Activated CD8-positive, alpha-beta memory T cell treated with anti-CD3 and anti-CD28 coated beads, Interleukin-2, amount 50 U/mL, for 24 hours (primary cell): ENCODE results near the gene CRIM1.
"Not testable (repeated sequence)": the region's sequence is repeated elsewhere in the genome, so short reads cannot be mapped to it uniquely, and the experiment has no call there.

Source experiments
- DNase-seq: peaks from one replicate; pipeline ENCODE4 v3.0.0-alpha.2; 2020; ENCODE audit errors: extremely low read depth

The CRIM1 gene, protein sequence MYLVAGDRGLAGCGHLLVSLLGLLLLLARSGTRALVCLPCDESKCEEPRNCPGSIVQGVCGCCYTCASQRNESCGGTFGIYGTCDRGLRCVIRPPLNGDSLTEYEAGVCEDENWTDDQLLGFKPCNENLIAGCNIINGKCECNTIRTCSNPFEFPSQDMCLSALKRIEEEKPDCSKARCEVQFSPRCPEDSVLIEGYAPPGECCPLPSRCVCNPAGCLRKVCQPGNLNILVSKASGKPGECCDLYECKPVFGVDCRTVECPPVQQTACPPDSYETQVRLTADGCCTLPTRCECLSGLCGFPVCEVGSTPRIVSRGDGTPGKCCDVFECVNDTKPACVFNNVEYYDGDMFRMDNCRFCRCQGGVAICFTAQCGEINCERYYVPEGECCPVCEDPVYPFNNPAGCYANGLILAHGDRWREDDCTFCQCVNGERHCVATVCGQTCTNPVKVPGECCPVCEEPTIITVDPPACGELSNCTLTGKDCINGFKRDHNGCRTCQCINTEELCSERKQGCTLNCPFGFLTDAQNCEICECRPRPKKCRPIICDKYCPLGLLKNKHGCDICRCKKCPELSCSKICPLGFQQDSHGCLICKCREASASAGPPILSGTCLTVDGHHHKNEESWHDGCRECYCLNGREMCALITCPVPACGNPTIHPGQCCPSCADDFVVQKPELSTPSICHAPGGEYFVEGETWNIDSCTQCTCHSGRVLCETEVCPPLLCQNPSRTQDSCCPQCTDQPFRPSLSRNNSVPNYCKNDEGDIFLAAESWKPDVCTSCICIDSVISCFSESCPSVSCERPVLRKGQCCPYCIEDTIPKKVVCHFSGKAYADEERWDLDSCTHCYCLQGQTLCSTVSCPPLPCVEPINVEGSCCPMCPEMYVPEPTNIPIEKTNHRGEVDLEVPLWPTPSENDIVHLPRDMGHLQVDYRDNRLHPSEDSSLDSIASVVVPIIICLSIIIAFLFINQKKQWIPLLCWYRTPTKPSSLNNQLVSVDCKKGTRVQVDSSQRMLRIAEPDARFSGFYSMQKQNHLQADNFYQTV

GRCh38 chr2:36355151-36355889, at the start of gene CRIM1:
Gene CRIM1 (plus strand): TSS chr2:36355778. CDS start chr2:36356293, 515 bp downstream.
- DNase-seq = no peak

DNA sequence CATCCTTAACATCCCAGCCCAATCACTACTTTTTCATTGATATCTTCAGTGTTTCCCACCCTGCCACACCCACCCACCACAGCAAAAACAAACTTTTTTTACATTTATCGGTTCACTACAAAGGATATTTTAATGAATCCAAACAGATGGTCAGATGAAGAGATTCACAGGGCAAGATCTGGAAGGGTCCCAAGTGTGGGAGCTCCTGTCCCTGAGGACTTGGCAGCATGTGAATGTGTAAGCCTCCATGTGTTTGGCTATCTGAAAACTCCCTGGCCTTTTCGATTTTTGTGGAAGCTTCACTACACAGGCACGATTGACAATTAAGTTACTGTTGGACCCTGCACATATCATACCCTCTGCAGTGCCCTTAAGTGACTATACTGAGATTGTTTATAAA, 48.1 kb upstream of the CRIM1 start:
- DNase-seq = no peak

DNA sequence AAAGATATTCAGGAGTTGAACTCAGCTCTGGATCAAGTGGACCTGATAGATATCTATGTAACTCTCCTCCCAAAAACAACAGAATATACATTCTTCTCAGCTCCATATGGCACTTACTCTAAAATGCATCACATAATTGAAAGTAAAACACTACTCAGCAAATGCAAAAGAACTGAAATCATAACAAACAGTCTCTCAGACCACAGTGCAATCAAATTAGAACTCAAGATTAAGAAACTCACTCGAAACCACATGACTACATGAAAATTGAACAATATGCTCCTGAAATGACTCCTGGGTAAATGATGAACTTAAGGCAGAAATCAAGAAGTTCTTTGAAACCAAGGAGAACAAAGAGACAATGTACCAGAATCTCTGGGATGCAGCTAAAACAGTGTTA, 45.1 kb upstream of the CRIM1 start:
- not testable (repeated sequence) for DNase-seq

- no peak for DNase-seq
Measured at GRCh38 chr2:36318547-36318946, 37.0 kb upstream of the CRIM1 start.

- no peak for DNase-seq
Measured at GRCh38 chr2:36322108-36322507, 33.5 kb upstream of the CRIM1 start.

DNA sequence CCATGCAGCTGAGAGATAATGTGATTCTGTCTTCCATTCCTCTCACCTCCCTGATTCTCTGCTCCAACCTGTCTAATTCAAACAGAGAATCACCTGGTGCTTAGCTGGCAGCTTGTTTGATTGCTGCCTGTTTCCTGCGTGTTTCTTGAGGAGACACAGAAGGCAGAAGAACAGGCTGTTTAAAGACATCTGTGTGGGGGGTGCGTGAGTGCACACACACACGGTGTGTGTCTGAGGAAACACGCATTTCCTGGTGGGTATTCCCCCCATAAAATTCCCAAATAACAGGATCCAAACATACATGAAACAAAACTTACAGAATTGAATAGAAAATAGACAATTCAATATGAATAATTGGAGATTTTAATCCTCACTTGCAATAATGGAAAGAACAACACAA, 29.3 kb upstream of the CRIM1 start:
- DNase-seq = no peak

- no peak for DNase-seq
Measured at GRCh38 chr2:36329251-36329650, 26.3 kb upstream of the CRIM1 start.

- DNase-seq = no peak
Measured at GRCh38 chr2:36329746-36330472, 25.7 kb upstream of the CRIM1 start.

GRCh38 chr2:36330473-36331395, 24.8 kb upstream of the CRIM1 start:
- DNase-seq = no peak

GRCh38 chr2:36333350-36334012, 22.1 kb upstream of the CRIM1 start:
- DNase-seq = no peak

GRCh38 chr2:36335597-36335996, 20.0 kb upstream of the CRIM1 start:
- no peak for DNase-seq

- no peak for DNase-seq
Measured at GRCh38 chr2:36336321-36336720, 19.3 kb upstream of the CRIM1 start.

GRCh38 chr2:36337354-36337753, 18.2 kb upstream of the CRIM1 start:
- DNase-seq = no peak

DNA sequence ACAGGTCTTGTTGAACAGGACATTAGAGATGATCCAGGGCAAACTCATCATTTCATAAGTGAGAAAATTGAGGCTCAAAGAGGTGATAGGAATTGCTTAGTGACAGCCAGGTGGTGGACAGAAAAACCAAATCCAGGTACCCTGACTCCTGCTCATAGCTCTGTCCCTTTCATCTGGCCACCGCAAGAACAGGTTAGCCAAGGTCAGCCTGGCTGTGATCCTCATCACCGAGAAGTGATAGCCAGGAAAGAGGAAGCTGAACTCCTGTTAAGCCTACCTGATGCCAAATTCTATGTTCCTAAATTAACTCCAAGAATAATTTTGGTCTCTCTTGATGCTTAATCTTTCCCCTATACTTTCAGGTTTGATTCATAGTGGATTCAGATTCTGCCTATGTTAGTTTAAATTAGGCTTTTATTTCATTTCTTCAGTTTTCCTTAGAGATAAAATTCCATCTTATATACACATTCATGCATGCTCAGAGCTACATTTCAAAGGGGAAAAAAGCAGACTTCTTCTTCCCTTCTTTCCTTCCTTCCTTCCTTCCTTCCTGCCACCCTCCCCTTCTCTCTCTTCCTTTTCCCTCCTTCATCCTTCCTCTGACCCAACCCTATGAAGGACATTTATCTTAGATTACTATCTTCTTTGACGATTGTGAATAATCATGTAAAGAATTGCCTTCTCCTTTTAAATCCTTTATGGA, 17.3 kb upstream of the CRIM1 start:
- no peak for DNase-seq

GRCh38 chr2:36338827-36339145, 16.8 kb upstream of the CRIM1 start:
- no peak for DNase-seq

- DNase-seq = no peak
Measured at GRCh38 chr2:36339607-36340218, 15.9 kb upstream of the CRIM1 start.

DNA sequence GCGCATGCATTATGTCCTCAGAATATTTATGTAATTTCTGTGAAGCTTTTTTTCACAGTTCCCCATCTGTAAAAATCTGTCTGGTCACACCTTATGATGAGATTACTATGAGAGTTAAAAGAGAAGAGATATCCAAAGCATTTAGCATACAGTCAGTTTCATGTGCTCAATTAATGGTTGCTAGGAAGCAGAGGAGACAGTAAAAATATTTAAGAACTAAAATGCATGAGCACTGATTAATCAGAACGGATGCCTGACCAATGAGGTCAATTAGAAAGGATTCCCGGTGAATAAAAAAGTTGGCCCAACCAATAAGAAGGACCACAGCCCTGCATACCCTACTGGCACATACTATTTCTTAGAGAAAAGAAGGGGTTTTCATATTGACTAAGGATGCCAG, 12.0 kb upstream of the CRIM1 start:
- DNase-seq = no peak

- no peak for DNase-seq
Measured at GRCh38 chr2:36348721-36349120, 6.9 kb upstream of the CRIM1 start.

- DNase-seq = no peak
Measured at GRCh38 chr2:36351291-36351690, 4.3 kb upstream of the CRIM1 start.
